H1 (cell line): ENCODE measurements around the gene NT5C. TPM values are rescaled to one million over a fixed set of nuclear protein-coding genes. Genes with fewer than 3 reads are reported as not detected.

Experiments
- CTCF ChIA-PET: fragments of 300-600 bp; sonication (Branson Sonifier 250); formaldehyde crosslinking; loops from one replicate; lab custom pipeline; 2021; ENCODE audit not compliant: partially characterized antibody; lab: Charles Lee
- POLR2A ChIA-PET: fragments of 300-600 bp; sonication (Branson Sonifier 250); formaldehyde crosslinking; loops from one replicate; lab custom pipeline; 2021; ENCODE audit warnings: inconsistent platforms; ENCODE audit not compliant: partially characterized antibody; lab: Charles Lee
- DNase-seq, 2 experiments: peaks; one replicate each; pipeline versions ENCODE4 v3.0.0 to v3.0.0-alpha.2; 2010 to 2022; ENCODE audit warnings: low spot score in 2 of 2, low read depth in 1 of 2, mixed read lengths in 1 of 2
- FAIRE-seq: peaks from 2 replicates; lab custom pipeline; 2011; peaks lifted over from hg19 to GRCh38; lab: Jason Lieb, UNC
- H2AFZ ChIP-seq: 2 replicates; pipeline ENCODE4 v1.8.1; 2012; ENCODE audit warnings: low read length, inconsistent platforms
- H2AK5ac ChIP-seq: 2 replicates; pipeline ENCODE4 v1.6.1; 2013; ENCODE audit warnings: low read depth, low read length
- H2BK120ac ChIP-seq: replicated peaks from 2 replicates; pipeline ENCODE3; 2013; ENCODE audit warnings: low read depth, low read length, inconsistent platforms
- H2BK12ac ChIP-seq: 2 replicates; pipeline ENCODE4 v1.6.1; 2013; ENCODE audit warnings: low read depth, low read length
- H2BK15ac ChIP-seq: 2 replicates; pipeline ENCODE4 v1.6.1; 2013; ENCODE audit warnings: low read length
- H2BK20ac ChIP-seq: 2 replicates; pipeline ENCODE4 v1.6.1; 2013; ENCODE audit warnings: low read length
- H2BK5ac ChIP-seq: 2 replicates; pipeline ENCODE4 v1.6.1; 2013; ENCODE audit warnings: low read depth, low read length
- H3K14ac ChIP-seq: 2 replicates; pipeline ENCODE4 v1.6.1; 2013; ENCODE audit warnings: inconsistent platforms; ENCODE audit not compliant: insufficient read length
- H3K18ac ChIP-seq: 2 replicates; pipeline ENCODE4 v1.6.1; 2013; ENCODE audit warnings: low read length; ENCODE audit errors: extremely low read depth
- H3K23ac ChIP-seq: 2 replicates; pipeline ENCODE4 v1.6.1; 2013; ENCODE audit warnings: inconsistent platforms; ENCODE audit not compliant: insufficient read length
- H3K23me2 ChIP-seq: 2 replicates; pipeline ENCODE4 v1.6.1; 2013; ENCODE audit warnings: low read depth, low read length
- H3K27ac ChIP-seq: 2 replicates; pipeline ENCODE4 v1.6.1; 2011; ENCODE audit warnings: low read depth, low read length, inconsistent platforms
- H3K27me3 ChIP-seq, 4 experiments: replicated peaks in 1 of 4; 1 replicate in 1 of 4; 2 replicates in 3 of 4; pipeline versions ENCODE4 v1.6.1 to v1.8.1; 2011 to 2013; ENCODE audit warnings: low read length in 3 of 4, mild to moderate bottlenecking in 3 of 4, inconsistent platforms in 2 of 4, mixed read lengths in 2 of 4, moderate library complexity in 1 of 4; ENCODE audit not compliant: control insufficient read depth in 3 of 4, insufficient read depth in 3 of 4; ENCODE audit errors: extremely low read depth in 1 of 4
- H3K36me3 ChIP-seq, 4 experiments: 2 replicates each; pipeline versions ENCODE4 v1.6.1 to v1.8.1; 2011 to 2013; ENCODE audit warnings: mild to moderate bottlenecking in 4 of 4, low read length in 3 of 4, moderate library complexity in 2 of 4, control low read depth in 1 of 4, inconsistent platforms in 1 of 4; ENCODE audit not compliant: insufficient read depth in 4 of 4, control insufficient read depth in 2 of 4
- H3K4ac ChIP-seq: replicated peaks from 2 replicates; pipeline ENCODE3; 2013; ENCODE audit warnings: low read length, low read depth, mixed read lengths, inconsistent platforms; ENCODE audit not compliant: insufficient read length
- H3K4me1 ChIP-seq, 4 experiments: replicated peaks in 1 of 4; 1 replicate in 1 of 4; 2 replicates in 3 of 4; pipeline versions ENCODE4 v1.6.1 to v1.8.1; 2011 to 2013; ENCODE audit warnings: low read length in 3 of 4, inconsistent platforms in 2 of 4, mixed read lengths in 1 of 4; ENCODE audit not compliant: insufficient read depth in 4 of 4, control insufficient read depth in 3 of 4
- H3K4me2 ChIP-seq, 2 experiments: 2 replicates each; pipeline versions ENCODE4 v1.6.1 to v1.8.1; 2011 to 2013; ENCODE audit warnings: low read depth in 2 of 2, low read length in 2 of 2, control low read depth in 1 of 2, inconsistent platforms in 1 of 2, mild to moderate bottlenecking in 1 of 2; ENCODE audit not compliant: insufficient read depth in 1 of 2
- H3K4me3 ChIP-seq, 4 experiments: fragments of 200-600, 300-600 bp in 1 of 4; sonication (generic), shearing (Covaris generic), sonication (Bioruptor Twin) in 1 of 4; 2 replicates each; pipeline versions ENCODE4 v1.5.1 to v1.8.1; 2011 to 2016; ENCODE audit warnings: low read length in 4 of 4, low read depth in 3 of 4, control low read depth in 2 of 4, inconsistent platforms in 2 of 4, mild to moderate bottlenecking in 2 of 4, mixed read lengths in 1 of 4, moderate library complexity in 1 of 4; ENCODE audit not compliant: insufficient read depth in 2 of 4; ENCODE audit errors: extremely low read depth in 1 of 4
- H3K56ac ChIP-seq: replicated peaks from 2 replicates; pipeline ENCODE3; 2013; ENCODE audit warnings: low read depth, mild to moderate bottlenecking, mixed read lengths, low read length, inconsistent platforms; ENCODE audit not compliant: insufficient read length
- H3K79me1 ChIP-seq: 2 replicates; pipeline ENCODE4 v1.6.1; 2013; ENCODE audit warnings: low read depth, low read length, control low read depth
- H3K79me2 ChIP-seq, 2 experiments: 2 replicates each; pipeline versions ENCODE4 v1.6.1 to v1.8.1; 2012 to 2013; ENCODE audit warnings: low read length in 2 of 2, mild to moderate bottlenecking in 2 of 2, inconsistent platforms in 1 of 2; ENCODE audit not compliant: insufficient read depth in 2 of 2, control insufficient read depth in 1 of 2
- H3K9ac ChIP-seq, 4 experiments: replicated peaks in 1 of 4; 1 replicate in 1 of 4; 2 replicates in 3 of 4; pipeline versions ENCODE4 v1.6.1 to v1.8.1; 2011 to 2013; ENCODE audit warnings: low read depth in 3 of 4, low read length in 3 of 4, control low read depth in 2 of 4, mild to moderate bottlenecking in 2 of 4, moderate library complexity in 2 of 4, inconsistent platforms in 1 of 4; ENCODE audit errors: extremely low read depth in 1 of 4
- H3K9me3 ChIP-seq, 2 experiments: 2 replicates each; pipeline versions ENCODE4 v1.6.1 to v1.8.1; 2012 to 2013; ENCODE audit warnings: mild to moderate bottlenecking in 2 of 2, moderate library complexity in 2 of 2, control low read depth in 1 of 2, inconsistent platforms in 1 of 2, low read depth in 1 of 2, low read length in 1 of 2, mixed read lengths in 1 of 2; ENCODE audit not compliant: insufficient read depth in 2 of 2
- H4K20me1 ChIP-seq, 2 experiments: replicated peaks in 1 of 2; 2 replicates each; pipeline versions ENCODE3 to v1.8.1; 2011 to 2013; ENCODE audit warnings: inconsistent platforms in 2 of 2, low read length in 2 of 2, mild to moderate bottlenecking in 1 of 2; ENCODE audit not compliant: insufficient read depth in 2 of 2, control insufficient read depth in 1 of 2
- H4K5ac ChIP-seq: 2 replicates; pipeline ENCODE4 v1.6.1; 2013; ENCODE audit warnings: low read length, low read depth, mixed read lengths, inconsistent platforms; ENCODE audit not compliant: insufficient read length
- H4K8ac ChIP-seq: 2 replicates; pipeline ENCODE4 v1.8.0; 2013; ENCODE audit warnings: mild to moderate bottlenecking, moderate library complexity, low read length, inconsistent platforms; ENCODE audit not compliant: insufficient read depth; ENCODE audit errors: extremely low read depth
- H4K91ac ChIP-seq: replicated peaks from 2 replicates; pipeline ENCODE3; 2013; ENCODE audit warnings: low read length, mixed read lengths, inconsistent platforms; ENCODE audit not compliant: insufficient read length
- CHD1 ChIP-seq: IDR thresholded peaks from 2 replicates; pipeline ENCODE4 v1.6.1; 2012; ENCODE audit warnings: low read depth, low read length, improper control_type of control experiment
- FOSL1 ChIP-seq: IDR thresholded peaks from 2 replicates; pipeline ENCODE4 v1.6.1; 2011; ENCODE audit warnings: mild to moderate bottlenecking, low read depth, low read length, moderate library complexity; ENCODE audit not compliant: insufficient read depth
- GABPA ChIP-seq: IDR thresholded peaks from 2 replicates; pipeline ENCODE4 v1.6.1; 2011; ENCODE audit warnings: mild to moderate bottlenecking, low read length, moderate library complexity, borderline replicate concordance; ENCODE audit not compliant: insufficient read depth
- HDAC6 ChIP-seq: IDR thresholded peaks from one replicate; pipeline ENCODE4 v1.7.1; 2012; ENCODE audit warnings: low read depth, mild to moderate bottlenecking, inconsistent platforms, low read length, moderate library complexity
- JUN ChIP-seq: IDR thresholded peaks from 2 replicates; pipeline ENCODE4 v1.6.1; 2011; ENCODE audit warnings: low read depth, mild to moderate bottlenecking, improper control_type of control experiment, low read length
- KDM4A ChIP-seq: IDR thresholded peaks from one replicate; pipeline ENCODE4 v1.7.1; 2012; ENCODE audit warnings: low read depth, mild to moderate bottlenecking, moderate library complexity, low read length, inconsistent platforms; ENCODE audit not compliant: severe bottlenecking
- RAD21 ChIP-seq, 2 experiments: IDR thresholded peaks in 1 of 2; conservative IDR thresholded peaks in 1 of 2; 2 replicates each; pipeline ENCODE4 v1.6.1; 2011; ENCODE audit warnings: low read depth in 2 of 2, low read length in 2 of 2, improper control_type of control experiment in 1 of 2, inconsistent platforms in 1 of 2, mild to moderate bottlenecking in 1 of 2, moderate library complexity in 1 of 2
- SP2 ChIP-seq: IDR thresholded peaks from 2 replicates; pipeline ENCODE4 v1.6.1; 2012; ENCODE audit warnings: mild to moderate bottlenecking, low read length, inconsistent platforms
- TAF1 ChIP-seq: IDR thresholded peaks from 2 replicates; pipeline ENCODE4 v1.6.1; 2011; ENCODE audit warnings: mild to moderate bottlenecking, low read depth, low read length
- TEAD4 ChIP-seq: IDR thresholded peaks from 2 replicates; pipeline ENCODE4 v1.6.1; 2012; ENCODE audit warnings: low read depth, low read length, inconsistent platforms, mixed read lengths
- YY1 ChIP-seq: IDR thresholded peaks from 2 replicates; pipeline ENCODE4 v1.6.1; 2011; ENCODE audit warnings: low read depth, mild to moderate bottlenecking, low read length
- WGBS, 2 experiments: shearing (Covaris generic) in 1 of 2; methylation state at CpG; one replicate each; pipeline versions ENCODE4 v1.1.6 to v1.1.7; 2013 to 2015; ENCODE audit warnings: low lambda C conversion rate in 2 of 2, mixed read lengths in 2 of 2, inconsistent platforms in 1 of 2, low coverage in 1 of 2, missing lambda C conversion rate in 1 of 2; ENCODE audit not compliant: insufficient replicate concordance in 2 of 2, insufficient coverage in 1 of 2, insufficient read length in 1 of 2; ENCODE audit errors: extremely low coverage in 1 of 2, missing lambda C conversion rate in 1 of 2; 5-methylcytosine and 5-hydroxymethylcytosine counted together
- polyA plus RNA-seq, 7 experiments: library from polyadenylated mRNA; depleted of rRNA in 3 of 7; stranded (reverse) in 5 of 7; unstranded in 2 of 7; fragments of >200 nt in 5 of 7; fragments of 200-250 nt in 2 of 7; gene quantifications; 1 replicate in 5 of 7; 2 replicates in 1 of 7; 4 replicates in 1 of 7; pipeline versions ENCODE4 v1.2.1 to v1.2.3, GENCODE V29; 2011 to 2013; ENCODE audit warnings: missing spikeins in 2 of 7, mixed read lengths in 2 of 7
- total RNA-seq: library from RNA; stranded (reverse); fragmentation: NEBNext Ultra II Directional; extraction: Animal tissue kit (Norgen Biotek cat#: 25700); gene quantifications from 2 replicates; pipeline ENCODE4 v1.2.1, GENCODE V29; 2021
- TF ChIP-seq, protein P1 (sequence below): IDR thresholded peaks from 2 replicates; pipeline ENCODE4 v1.6.1; 2011; ENCODE audit warnings: low read length, improper control_type of control experiment

The NT5C gene
- total and polyA plus RNA-seq, 2 of the 8 experiments (the other 6 are each of a cell fraction or from before 2014, with no cell fraction given) = 52.1 to 66.4 TPM

DNA sequence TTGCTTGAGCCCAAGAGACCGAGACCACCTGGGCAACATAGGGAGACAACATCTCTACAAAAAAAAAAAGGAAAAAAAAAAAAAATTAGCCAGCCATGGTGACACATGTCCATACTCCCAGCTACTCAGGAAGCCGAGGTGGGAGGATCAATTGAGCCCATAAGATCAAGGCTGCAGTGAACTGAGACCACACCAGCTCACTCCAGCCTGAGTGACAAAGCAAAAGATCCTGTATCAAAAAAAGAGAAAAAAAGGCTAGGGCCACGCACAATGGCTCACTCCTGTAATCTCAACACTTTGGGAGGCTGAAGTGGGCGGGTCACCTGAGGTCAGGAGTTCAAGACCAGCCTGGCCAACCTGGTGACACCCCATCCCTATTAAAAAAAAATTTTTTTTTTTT lies 37.5 kb upstream of the NT5C start:
- FAIRE-seq (no peak), DNase-seq (no peak)
- no peak overlapping the region for H2AFZ ChIP-seq
- H4K91ac ChIP-seq = no peak overlapping the region
- H3K23me2 ChIP-seq = no peaks in the 10 kb centered on the region
- no peak overlapping the region for H2BK20ac ChIP-seq
- no peak overlapping the region for H2BK5ac ChIP-seq
- no peak overlapping the region for H3K4me2 ChIP-seq
- no peak overlapping the region for H2BK12ac ChIP-seq
- H2AK5ac ChIP-seq = no peak overlapping the region
- peaks cover 19 to 74% (median 40%) of the 10 kb centered on the region in 4 experiments for H3K36me3 ChIP-seq
- H4K20me1 ChIP-seq = peaks cover 4 to 11% of the 10 kb centered on the region in 2 experiments
- no peak overlapping the region for H3K56ac ChIP-seq
- no peaks in the 10 kb centered on the region for H3K79me1 ChIP-seq
- H4K5ac ChIP-seq = no peak overlapping the region
- H2BK120ac ChIP-seq = no peak overlapping the region
- H3K9ac ChIP-seq = no peak overlapping the region
- no peak overlapping the region for H3K23ac ChIP-seq
- no peak overlapping the region for H3K27ac ChIP-seq
- 92% methylated on average over 4 of the region's 4 CpGs; no CpG with 5 or more reads in 1 of the 2 experiments for WGBS, 2 experiments
- H3K14ac ChIP-seq = no peak overlapping the region
- H2BK15ac ChIP-seq = no peak overlapping the region
- H4K8ac ChIP-seq = no peak overlapping the region
- ChIA-PET POLR2A (interaction anchor here (0.6 to 14.7 kb wide), 9 partner anchors 11 to 107 kb away, joined by 3 to 213 read pairs (median 4); partner anchors contain the start of genes JPT1 and SUMO2), CTCF (interaction anchor here (0.6 to 3.6 kb wide), 11 partner anchors 19 to 1237 kb away, joined by 3 to 13 read pairs (median 4); partner anchors contain the start of gene NT5C)
- no peak overlapping the region for H3K4ac ChIP-seq
- H3K27me3 ChIP-seq = no peaks in the 10 kb centered on the region
- H3K18ac ChIP-seq = no peak overlapping the region
- no peak overlapping the region for H3K4me3 ChIP-seq
- no peaks in the 10 kb centered on the region for H3K9me3 ChIP-seq
- H3K79me2 ChIP-seq = peaks cover 0 to 29% of the 10 kb centered on the region in 2 experiments; a peak in 2 of 4 replicates
- H3K4me1 ChIP-seq = no peaks in the 10 kb centered on the region; a peak in 1 of 7 replicates
- TF ChIP-seq JUN (no peak), TEAD4 (no peak), CHD1 (no peak), GABPA (no peak), HDAC6 (no peak), FOSL1 (no peak), TAF1 (no peak), RAD21 (IDR thresholded peaks at IDR 0.05 in 1 of 2, conservative IDR thresholded peaks at IDR 0.05 in 1 of 2; ENCODE audit: low read depth in 2 of 2, low read length in 2 of 2) (no peak), SP2 (no peak), KDM4A (no peak), YY1 (no peak)
- TF ChIP-seq, protein P1, sequence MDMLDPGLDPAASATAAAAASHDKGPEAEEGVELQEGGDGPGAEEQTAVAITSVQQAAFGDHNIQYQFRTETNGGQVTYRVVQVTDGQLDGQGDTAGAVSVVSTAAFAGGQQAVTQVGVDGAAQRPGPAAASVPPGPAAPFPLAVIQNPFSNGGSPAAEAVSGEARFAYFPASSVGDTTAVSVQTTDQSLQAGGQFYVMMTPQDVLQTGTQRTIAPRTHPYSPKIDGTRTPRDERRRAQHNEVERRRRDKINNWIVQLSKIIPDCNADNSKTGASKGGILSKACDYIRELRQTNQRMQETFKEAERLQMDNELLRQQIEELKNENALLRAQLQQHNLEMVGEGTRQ = no peak
